Measurements from ENCODE around the gene ABCF3. TPM values are rescaled to one million over a fixed set of nuclear protein-coding genes. Genes with fewer than 3 reads are reported as not detected.

ABCF3 gene
- total RNA-seq, 4 donors from 2014 or later: 51.6 to 96.9 (median 64.0) TPM

DNA sequence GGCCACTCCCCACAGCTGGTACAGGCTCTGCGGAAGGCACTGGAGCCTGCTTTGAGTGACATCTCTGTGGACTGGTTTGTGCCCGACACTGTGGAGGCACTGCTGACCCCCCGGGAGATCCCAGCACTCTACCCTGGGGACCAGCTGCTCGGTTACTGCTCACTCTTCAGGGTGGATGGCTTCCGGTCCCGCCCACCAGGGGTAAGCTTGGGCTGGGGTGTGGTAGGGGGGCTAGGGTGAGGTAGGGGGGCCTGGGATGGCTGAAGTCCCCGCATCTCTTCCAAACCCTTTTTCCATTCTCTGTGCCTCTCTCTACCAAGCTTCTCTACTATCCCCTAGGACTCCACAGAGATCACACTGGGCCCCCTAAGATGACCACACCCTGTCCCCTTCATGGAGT is 51.2 kb downstream of the ABCF3 start:
- 64 to 83% methylated on average over 7 of the region's 7 CpGs for WGBS, 2 donors
- no peak overlapping the region for H3K4me3 ChIP-seq
- no peak for DNase-seq (ENCODE audit: low spot score in 2 of 2)
- H3K9me3 ChIP-seq: no peaks in the 10 kb centered on the region
- peaks cover 0 to 10% (median 0%) of the 10 kb centered on the region in 4 donors for H3K4me1 ChIP-seq
- peaks cover 0 to 9% (median 0%) of the 10 kb centered on the region in 3 donors for H3K36me3 ChIP-seq
- H3K27me3 ChIP-seq: peaks cover 0 to 32% of the 10 kb centered on the region in 2 donors
- TF ChIP-seq EP300 (IDR thresholded peaks at IDR 0.05): no peak
- TF ChIP-seq, protein P1, sequence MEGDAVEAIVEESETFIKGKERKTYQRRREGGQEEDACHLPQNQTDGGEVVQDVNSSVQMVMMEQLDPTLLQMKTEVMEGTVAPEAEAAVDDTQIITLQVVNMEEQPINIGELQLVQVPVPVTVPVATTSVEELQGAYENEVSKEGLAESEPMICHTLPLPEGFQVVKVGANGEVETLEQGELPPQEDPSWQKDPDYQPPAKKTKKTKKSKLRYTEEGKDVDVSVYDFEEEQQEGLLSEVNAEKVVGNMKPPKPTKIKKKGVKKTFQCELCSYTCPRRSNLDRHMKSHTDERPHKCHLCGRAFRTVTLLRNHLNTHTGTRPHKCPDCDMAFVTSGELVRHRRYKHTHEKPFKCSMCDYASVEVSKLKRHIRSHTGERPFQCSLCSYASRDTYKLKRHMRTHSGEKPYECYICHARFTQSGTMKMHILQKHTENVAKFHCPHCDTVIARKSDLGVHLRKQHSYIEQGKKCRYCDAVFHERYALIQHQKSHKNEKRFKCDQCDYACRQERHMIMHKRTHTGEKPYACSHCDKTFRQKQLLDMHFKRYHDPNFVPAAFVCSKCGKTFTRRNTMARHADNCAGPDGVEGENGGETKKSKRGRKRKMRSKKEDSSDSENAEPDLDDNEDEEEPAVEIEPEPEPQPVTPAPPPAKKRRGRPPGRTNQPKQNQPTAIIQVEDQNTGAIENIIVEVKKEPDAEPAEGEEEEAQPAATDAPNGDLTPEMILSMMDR (IDR thresholded peaks at IDR 0.05): no peak
- no peak for TF ChIP-seq POLR2A (IDR thresholded peaks at IDR 0.05)
- H3K27ac ChIP-seq: no peak overlapping the region

DNA sequence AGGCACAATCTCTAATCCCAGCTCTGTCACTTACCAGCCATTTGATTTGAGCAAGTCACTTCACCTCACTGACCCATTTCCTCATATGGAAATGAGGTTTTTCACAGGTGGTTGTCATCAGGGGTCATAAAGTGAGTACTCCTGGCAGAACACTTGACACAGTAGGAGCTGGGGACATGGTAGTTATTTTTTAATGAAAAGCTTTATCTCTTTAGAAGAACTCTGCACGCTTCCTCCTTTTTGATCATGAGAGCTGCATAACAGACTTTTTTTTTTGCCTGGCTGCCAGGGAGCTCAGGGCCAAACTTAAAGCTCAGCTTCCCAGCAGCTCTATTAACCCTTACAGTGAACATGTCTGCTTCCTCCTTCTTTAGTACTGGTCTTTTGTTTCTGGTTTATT is 51.8 kb downstream of the ABCF3 start:
- Histone ChIP-seq H3K4me1 (peaks cover 0 to 10% (median 0%) of the 10 kb centered on the region in 4 donors), H3K27ac (no peak overlapping the region), H3K27me3 (peaks cover 0 to 26% of the 10 kb centered on the region in 2 donors), H3K36me3 (peaks cover 0 to 15% (median 6%) of the 10 kb centered on the region in 3 donors), H3K9me3 (no peaks in the 10 kb centered on the region), H3K4me3 (no peak overlapping the region)
- 28 to 42% methylated on average over 1 of the region's 1 CpG for WGBS, 2 donors
- no peak for DNase-seq (ENCODE audit: low spot score in 2 of 2)
- no peak for TF ChIP-seq EP300 (IDR thresholded peaks at IDR 0.05)
- no peak for TF ChIP-seq POLR2A (IDR thresholded peaks at IDR 0.05)

DNA sequence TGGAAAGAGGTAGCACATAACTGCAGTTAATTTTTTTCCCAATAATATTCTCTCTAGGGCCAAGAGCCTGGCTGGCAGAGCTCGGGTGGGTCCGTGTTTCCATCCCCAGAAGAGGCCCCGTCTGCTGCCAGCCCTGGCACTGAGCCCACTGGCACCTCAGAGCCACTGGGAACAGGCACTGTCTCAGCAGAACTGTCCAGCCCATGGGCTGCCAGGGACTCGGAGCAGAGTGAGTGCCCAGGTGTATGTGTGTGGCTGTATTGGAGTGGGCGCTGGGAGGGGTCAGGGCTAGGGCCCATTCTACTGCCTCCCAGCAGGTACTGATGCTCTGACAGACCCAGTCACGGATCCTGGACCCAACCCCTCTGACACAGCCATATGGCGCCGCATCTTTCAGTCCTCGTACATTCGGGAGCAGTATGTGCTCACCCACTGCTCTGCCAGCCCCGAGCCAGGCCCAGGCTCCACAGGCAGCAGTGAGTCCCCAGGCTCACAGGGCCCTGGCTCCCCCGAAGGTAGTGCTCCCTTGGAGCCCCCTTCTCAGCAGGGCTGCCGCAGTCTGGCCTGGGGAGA is 52.3 kb downstream of the ABCF3 start:
- Histone ChIP-seq H3K36me3 (peaks cover 0 to 20% (median 7%) of the 10 kb centered on the region in 3 donors), H3K4me3 (no peak overlapping the region), H3K4me1 (peaks cover 0 to 10% (median 0%) of the 10 kb centered on the region in 4 donors), H3K9me3 (no peaks in the 10 kb centered on the region), H3K27ac (no peak overlapping the region), H3K27me3 (peaks cover 0 to 21% of the 10 kb centered on the region in 2 donors)
- WGBS, 2 donors: 61 to 65% methylated on average over 10 to 11 of the region's 13 CpGs
- TF ChIP-seq POLR2A (IDR thresholded peaks at IDR 0.05) (no peak), EP300 (IDR thresholded peaks at IDR 0.05) (no peak)
- TF ChIP-seq, protein P1 (IDR thresholded peaks at IDR 0.05): no peak
- DNase-seq (ENCODE audit: low spot score in 2 of 2): no peak

DNA sequence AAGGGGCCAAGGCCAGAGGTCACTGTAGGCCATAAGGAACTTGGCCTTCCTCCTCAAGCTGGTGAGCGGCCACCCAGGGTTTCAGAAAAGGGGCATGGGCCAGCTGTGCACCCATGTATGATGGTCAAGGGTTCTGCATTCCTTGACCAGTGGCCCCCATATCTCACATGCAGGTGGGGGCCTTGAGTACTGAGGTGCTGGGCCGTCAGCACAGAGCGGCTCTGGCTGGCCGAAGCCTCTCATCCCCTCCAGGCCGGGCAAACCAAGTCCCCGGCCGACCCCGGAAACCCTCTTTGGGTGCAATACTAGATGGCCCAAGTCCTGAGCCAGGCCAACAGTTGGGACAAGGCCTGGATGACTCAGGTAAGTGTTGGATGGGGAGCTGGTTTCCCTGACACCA is 53.2 kb downstream of the ABCF3 start:
- Histone ChIP-seq H3K27ac (no peak overlapping the region), H3K4me1 (peaks cover 0 to 10% (median 0%) of the 10 kb centered on the region in 4 donors), H3K27me3 (peaks cover 0 to 12% of the 10 kb centered on the region in 2 donors), H3K9me3 (no peaks in the 10 kb centered on the region), H3K36me3 (peaks cover 0 to 29% (median 15%) of the 10 kb centered on the region in 3 donors), H3K4me3 (no peak overlapping the region)
- TF ChIP-seq EP300 (IDR thresholded peaks at IDR 0.05): no peak
- TF ChIP-seq, protein P1 (IDR thresholded peaks at IDR 0.05): no peak
- no peak for DNase-seq (ENCODE audit: low spot score in 2 of 2)
- 83 to 91% methylated on average over 8 of the region's 8 CpGs for WGBS, 2 donors

DNA sequence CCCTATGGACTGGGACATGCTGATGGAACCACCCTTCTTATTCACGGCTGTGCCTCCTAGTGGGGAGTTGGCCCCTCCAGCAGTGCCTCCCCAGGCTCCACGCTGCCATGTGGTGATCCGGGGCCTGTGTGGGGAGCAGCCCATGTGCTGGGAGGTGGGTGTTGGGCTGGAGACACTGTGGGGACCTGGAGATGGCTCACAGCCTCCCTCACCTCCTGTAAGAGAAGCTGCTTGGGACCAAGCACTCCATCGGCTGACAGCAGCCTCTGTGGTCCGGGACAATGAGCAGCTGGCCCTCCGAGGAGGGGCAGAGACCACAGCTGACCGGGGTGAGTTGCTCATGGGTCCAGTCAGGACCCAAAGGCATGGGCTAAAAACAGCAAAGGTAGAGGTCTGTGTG is 53.7 kb downstream of the ABCF3 start:
- Histone ChIP-seq H3K9me3 (no peaks in the 10 kb centered on the region), H3K4me3 (no peak overlapping the region), H3K36me3 (peaks cover 0 to 34% (median 15%) of the 10 kb centered on the region in 3 donors), H3K27ac (no peak overlapping the region), H3K27me3 (peaks cover 0 to 8% of the 10 kb centered on the region in 2 donors), H3K4me1 (peaks cover 0 to 10% (median 0%) of the 10 kb centered on the region in 4 donors)
- DNase-seq (ENCODE audit: low spot score in 2 of 2): no peak
- TF ChIP-seq, protein P1 (IDR thresholded peaks at IDR 0.05): no peak
- 68 to 79% methylated on average over 7 of the region's 7 CpGs for WGBS, 2 donors
